GM10248 (cell line): ENCODE data around the gene ZFR2.
"Not testable (repeated sequence)": the region's sequence is repeated elsewhere in the genome, so short reads cannot be mapped to it uniquely, and the experiment has no call there.

Source experiments
- CTCF ChIA-PET: fragments of 300-600 bp; sonication (Branson Sonifier 250); formaldehyde crosslinking; extraction: SDS; loops from one replicate; lab custom pipeline; 2021; ENCODE audit warnings: antibody characterized with exemption; lab: Yijun Ruan, JAX
- POLR2A ChIA-PET: fragments of 350-650 bp; sonication (Branson Sonifier 250); formaldehyde crosslinking; extraction: SDS; loops from one replicate; lab custom pipeline; 2020; ENCODE audit warnings: antibody characterized with exemption; lab: Yijun Ruan, JAX
- DNase-seq: peaks from one replicate; pipeline ENCODE4 v3.0.0; 2012; ENCODE audit errors: extremely low spot score
- CTCF ChIP-seq: IDR thresholded peaks from 2 replicates; pipeline ENCODE4 v1.5.1; 2012; ENCODE audit warnings: mild to moderate bottlenecking, low read depth; ENCODE audit errors: extremely low read depth, missing control alignments, control extremely low read depth

Gene ZFR2

GRCh38 chr19:3818918-3819317 is 49.9 kb downstream of the ZFR2 start:
- no peak for DNase-seq
- no peak for TF ChIP-seq CTCF
- CTCF ChIA-PET, result interaction anchor here (1.1 to 1.9 kb wide), 4 partner anchors 8 to 124 kb away, joined by 3 to 8 read pairs (median 4); no protein-coding TSS in a partner anchor
- POLR2A ChIA-PET, result no interaction called here

- TF ChIP-seq CTCF, result no peak
- ChIA-PET POLR2A (no interaction called here), CTCF (interaction anchor here (1.0 to 1.9 kb wide), 5 partner anchors 9 to 125 kb away, joined by 3 to 8 read pairs (median 4); no protein-coding TSS in a partner anchor)
- no peak for DNase-seq
These were observed 50.4 kb downstream of the ZFR2 start for GRCh38 chr19:3818466-3818865.

GRCh38 chr19:3817761-3818160 is 51.1 kb downstream of the ZFR2 start:
- POLR2A ChIA-PET, result no interaction called here
- CTCF ChIA-PET, result interaction anchor here (1.0 to 1.9 kb wide), 3 partner anchors 9 to 24 kb away, joined by 3 to 8 read pairs (median 4); no protein-coding TSS in a partner anchor
- no peak for TF ChIP-seq CTCF
- no peak for DNase-seq

- CTCF ChIA-PET, result no interaction called here
- POLR2A ChIA-PET, result no interaction called here
- no peak for TF ChIP-seq CTCF
- no peak for DNase-seq
These were observed 52.1 kb downstream of the ZFR2 start for GRCh38 chr19:3816566-3817218.

- POLR2A ChIA-PET, CTCF ChIA-PET, DNase-seq: not testable (repeated sequence)
These were observed 52.7 kb downstream of the ZFR2 start for GRCh38 chr19:3816148-3816547.

GRCh38 chr19:3814648-3815047 is 54.2 kb downstream of the ZFR2 start:
- no peak for DNase-seq
- CTCF ChIA-PET, result no interaction called here
- TF ChIP-seq CTCF, result no peak
- POLR2A ChIA-PET, result no interaction called here
